Urothelium cell line (cell line): ENCODE data around the gene CEACAM18.

Experiments used
- DNase-seq: peaks from one replicate; pipeline ENCODE4 v3.0.0; 2011; ENCODE audit warnings: low spot score, mixed read lengths
- FAIRE-seq: peaks from 2 replicates; lab custom pipeline; 2011; peaks lifted over from hg19 to GRCh38; lab: Jason Lieb, UNC

Gene CEACAM18

DNA sequence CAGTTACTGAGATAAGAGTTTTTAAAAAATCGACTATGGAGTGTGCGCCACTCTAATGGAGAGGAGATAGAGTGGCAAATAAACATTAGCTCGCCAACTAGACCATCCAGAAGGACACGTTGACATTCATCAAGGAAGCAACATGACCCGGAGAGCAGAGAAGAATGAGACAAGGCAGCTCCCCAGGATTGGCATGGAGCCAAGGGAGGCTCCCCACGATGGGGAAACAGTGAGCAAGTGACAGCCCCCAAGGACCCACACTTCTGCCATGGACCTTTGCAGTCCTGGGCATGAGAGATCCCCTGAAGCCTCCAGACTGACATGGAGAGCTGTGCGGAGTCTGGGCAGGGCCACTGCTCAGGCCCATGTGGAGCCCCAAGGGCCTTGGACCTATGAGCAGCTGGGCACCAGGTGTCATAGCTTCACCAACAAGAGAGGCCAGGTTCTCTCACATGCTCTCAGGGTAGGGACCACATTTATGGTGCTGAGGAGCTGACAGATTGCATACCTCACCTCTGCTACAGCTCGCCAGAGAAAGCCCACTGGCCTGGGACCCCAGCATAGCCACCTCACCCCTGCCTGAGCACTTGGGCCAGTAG is 46.4 kb downstream of the CEACAM18 start:
- DNase-seq: no peak

DNA sequence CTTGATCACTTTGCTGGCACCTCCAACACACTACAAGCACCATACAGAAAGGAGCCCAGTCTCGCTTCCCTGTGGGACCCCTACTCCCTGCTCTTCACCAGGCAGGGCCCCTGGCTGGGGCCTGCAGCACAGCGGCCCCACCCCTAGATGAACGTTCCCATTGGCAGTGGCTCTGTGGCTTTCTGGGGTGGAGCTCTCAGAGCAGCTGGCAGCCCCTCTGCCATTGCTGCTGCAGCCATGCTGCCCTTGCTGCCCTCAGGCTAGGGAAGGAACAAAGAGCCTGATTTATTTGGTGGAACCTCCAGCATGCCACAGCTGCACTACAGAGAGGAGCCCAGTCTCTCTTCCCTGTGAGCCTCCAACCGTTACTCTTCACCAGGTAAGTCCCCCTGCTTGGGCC is 47.3 kb downstream of the CEACAM18 start:
- no peak for DNase-seq
- no peak for FAIRE-seq

More for the DNA sequence above, 46.4 kb downstream of the CEACAM18 start:
- no peak for FAIRE-seq

DNA sequence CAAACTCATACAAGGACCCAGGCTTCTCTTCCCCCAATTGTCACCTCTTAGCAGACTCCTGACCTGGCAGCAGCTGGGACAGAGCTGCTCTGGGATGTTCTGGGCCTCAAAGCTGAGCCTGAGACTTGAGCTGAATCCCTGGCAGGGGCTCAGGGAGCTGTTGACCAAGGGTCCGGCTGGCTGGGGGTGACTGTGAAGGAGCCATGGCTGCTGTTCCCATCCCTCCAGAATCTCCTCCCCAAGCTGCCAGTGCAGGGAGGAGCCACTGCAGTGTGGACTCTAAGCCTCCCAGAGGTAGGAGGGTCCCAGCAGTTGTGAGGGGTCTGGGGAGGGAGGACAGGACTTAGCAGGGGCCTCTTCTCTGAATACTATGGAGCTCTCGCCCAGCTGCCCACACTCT is 51.0 kb downstream of the CEACAM18 start:
- no peak for FAIRE-seq
- DNase-seq: no peak

DNA sequence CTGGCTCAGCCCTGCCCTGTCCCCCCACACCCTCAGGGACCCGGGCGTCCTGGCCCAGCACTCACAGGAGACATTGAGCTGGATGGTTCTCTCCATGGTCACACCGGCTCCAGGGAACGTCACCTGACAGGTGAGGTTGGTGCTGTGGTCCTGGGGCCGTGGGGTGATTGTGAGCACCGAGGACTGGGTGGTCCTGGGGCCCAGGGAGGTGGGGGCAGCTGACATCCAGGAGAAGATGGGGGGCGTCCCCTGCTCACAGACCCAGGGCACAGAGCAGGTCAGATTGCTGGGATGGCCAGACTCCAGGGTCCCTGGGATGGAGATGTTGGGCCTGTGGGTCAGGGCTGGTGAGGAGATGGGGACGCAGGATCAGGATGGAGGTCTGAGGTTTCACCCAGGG is 52.3 kb downstream of the CEACAM18 start:
- DNase-seq (no peak), FAIRE-seq (no peak)

DNA sequence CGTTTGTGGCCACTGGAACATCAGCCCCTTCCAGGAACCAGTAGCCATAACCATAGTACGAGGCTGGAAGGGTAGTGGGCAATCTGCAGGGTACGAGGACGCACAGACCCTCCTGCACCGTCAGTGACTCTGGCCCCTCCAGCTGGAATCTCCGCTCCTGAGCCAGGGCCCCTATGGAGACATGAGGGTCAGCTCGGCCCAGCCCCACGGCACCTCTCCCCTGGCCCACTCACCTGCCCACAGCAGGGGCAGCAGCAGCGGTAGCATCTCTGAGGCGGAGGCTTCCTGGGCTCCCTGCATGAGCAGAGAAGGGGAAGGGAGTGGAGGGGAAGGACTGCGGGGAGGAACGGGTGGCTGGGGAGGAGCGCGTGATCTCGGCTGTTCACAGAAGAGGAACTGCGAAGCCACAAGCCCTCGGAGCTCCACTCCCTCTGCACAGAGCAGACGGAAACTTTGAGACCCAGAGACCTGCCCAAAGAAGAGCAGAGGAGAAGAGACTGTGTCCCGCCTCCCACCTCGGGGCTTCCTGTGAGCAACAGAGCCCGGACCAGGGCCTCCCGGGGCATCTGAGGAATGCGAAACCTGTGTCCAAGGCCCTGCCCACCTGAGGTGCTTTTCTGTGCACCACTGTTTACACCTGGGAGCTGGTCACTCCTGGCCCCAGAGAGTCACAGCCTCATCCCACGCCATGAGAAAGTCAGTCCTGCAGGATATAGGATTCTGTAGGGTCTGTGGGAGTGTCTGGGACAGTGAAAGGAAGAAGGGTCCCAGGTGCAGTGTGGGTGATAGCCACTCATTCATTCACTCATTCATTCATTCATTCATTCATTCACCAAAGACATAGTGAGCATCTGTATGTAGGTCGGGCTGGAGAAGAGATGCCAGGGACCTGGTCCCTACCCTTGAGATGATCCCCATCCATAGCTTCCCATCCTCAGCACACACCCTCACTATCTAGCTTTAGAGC is 53.3 kb downstream of the CEACAM18 start, which contains the start of gene SIGLEC6:
SIGLEC6 (minus strand) TSS at position 322 of the 967 bp plus-strand sequence; CDS start at position 300, 22 bp downstream.
- DNase-seq: no peak
- no peak for FAIRE-seq

DNA sequence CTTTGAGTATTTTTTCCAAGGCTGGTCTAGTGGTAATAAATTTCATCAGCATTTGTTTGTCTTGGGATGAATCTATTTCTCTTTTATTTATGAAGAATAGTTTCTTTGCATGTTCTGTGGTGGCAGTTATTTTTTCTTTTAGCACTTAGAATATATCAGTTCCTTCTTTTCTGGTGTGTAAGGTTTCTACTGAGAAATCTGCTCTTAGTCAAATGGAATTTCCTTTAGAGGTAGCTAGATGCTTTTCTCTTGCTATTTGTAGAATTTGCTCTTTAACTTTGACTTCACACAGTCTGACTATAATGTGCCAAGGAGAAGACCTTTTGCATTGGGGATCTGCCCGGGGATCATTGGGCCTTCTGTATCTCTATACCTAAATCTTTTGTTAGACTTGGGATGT is 57.2 kb downstream of the CEACAM18 start:
- no peak for FAIRE-seq
- no peak for DNase-seq

DNA sequence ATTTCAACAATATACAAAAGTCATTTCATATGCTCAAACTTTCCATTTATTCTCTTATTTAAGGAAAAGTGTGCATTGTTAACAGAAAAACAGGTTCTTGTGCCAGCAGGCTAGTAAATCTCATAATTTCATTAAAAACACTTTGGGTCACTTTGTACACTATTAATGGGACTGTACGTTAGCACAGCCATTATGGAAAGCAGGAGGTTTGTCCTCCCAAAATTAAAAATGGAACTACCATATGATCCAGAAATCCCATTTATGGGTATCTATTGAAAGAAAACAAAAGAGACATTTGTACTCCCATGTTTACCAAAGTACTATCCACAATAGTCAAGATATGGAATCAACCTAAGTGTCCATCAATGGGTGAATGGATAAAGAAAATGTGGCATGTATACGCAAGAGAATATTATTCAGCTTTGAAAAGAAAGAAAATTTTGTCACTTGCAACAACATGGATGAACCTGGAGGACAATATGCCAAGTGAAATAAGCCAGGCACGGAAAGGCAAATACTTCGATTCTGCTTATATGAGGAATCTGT is 61.6 kb downstream of the CEACAM18 start:
- FAIRE-seq: no peak

More for the DNA sequence above, 61.6 kb downstream of the CEACAM18 start:
- no peak for DNase-seq
